ENCODE measurements around the gene NEK10.

DNA sequence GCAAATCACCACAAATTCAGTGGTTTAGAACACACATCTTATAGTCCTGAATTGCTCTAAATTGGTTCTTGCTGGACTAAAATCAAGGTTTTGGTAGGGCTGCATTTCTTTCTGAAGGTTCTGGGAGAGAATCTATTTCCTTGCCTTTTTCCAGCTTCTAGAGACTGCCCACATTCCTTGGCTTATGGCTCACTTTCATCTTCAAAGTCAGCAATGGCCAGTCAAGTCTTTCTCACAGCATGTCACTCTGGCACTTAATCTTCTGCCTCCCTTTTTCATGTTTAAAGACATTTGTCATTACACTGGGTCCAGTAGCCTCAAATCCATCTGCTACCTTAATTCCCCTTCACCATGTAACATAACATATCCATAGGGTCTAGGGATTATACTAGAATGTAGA, 149.0 kb downstream of the NEK10 start:
- TF ChIP-seq, protein P1, sequence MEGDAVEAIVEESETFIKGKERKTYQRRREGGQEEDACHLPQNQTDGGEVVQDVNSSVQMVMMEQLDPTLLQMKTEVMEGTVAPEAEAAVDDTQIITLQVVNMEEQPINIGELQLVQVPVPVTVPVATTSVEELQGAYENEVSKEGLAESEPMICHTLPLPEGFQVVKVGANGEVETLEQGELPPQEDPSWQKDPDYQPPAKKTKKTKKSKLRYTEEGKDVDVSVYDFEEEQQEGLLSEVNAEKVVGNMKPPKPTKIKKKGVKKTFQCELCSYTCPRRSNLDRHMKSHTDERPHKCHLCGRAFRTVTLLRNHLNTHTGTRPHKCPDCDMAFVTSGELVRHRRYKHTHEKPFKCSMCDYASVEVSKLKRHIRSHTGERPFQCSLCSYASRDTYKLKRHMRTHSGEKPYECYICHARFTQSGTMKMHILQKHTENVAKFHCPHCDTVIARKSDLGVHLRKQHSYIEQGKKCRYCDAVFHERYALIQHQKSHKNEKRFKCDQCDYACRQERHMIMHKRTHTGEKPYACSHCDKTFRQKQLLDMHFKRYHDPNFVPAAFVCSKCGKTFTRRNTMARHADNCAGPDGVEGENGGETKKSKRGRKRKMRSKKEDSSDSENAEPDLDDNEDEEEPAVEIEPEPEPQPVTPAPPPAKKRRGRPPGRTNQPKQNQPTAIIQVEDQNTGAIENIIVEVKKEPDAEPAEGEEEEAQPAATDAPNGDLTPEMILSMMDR (IDR thresholded peaks at IDR 0.05; ENCODE audit: low read length), result no peak
- no peak for TF ChIP-seq EZH2 (IDR thresholded peaks at IDR 0.05; ENCODE audit: borderline replicate concordance, low read length)
